Colonic mucosa (tissue), 4 donors: ENCODE measurements around the gene LRRC32. TPM values are rescaled to one million over a fixed set of nuclear protein-coding genes. Genes with fewer than 3 reads are reported as not detected.

ENCODE experiments used
- DNase-seq: peaks from one replicate; pipeline ENCODE4 v3.0.0-alpha.2; 2020
- H3K27ac ChIP-seq: fragments of 200-600 bp; one replicate; pipeline ENCODE4 v1.8.0; 2021
- H3K27me3 ChIP-seq: fragments of 200-600 bp; one replicate; pipeline ENCODE4 v1.8.0; 2021
- H3K36me3 ChIP-seq: fragments of 200-600 bp; one replicate; pipeline ENCODE4 v1.8.0; 2021
- H3K4me1 ChIP-seq: fragments of 200-600 bp; one replicate; pipeline ENCODE4 v1.8.0; 2021; ENCODE audit warnings: mild to moderate bottlenecking
- H3K4me3 ChIP-seq: fragments of 200-600 bp; one replicate; pipeline ENCODE4 v1.8.0; 2021
- H3K9ac ChIP-seq, 2 donors: one replicate each; pipeline ENCODE4 v1.7.0; 2013; ENCODE audit warnings: control low read depth in 2 of 2, low read depth in 2 of 2, low read length in 2 of 2
- H3K9me3 ChIP-seq: fragments of 200-600 bp; one replicate; pipeline ENCODE4 v1.8.0; 2021
- intact Hi-C: fragments of 100-400 bp; cut with DNase I; formaldehyde crosslinking; loops from one replicate; pipeline ENCODE4 v1.14.1; 2022
- total RNA-seq, 2 donors: library from RNA; stranded (reverse); fragmentation: NEBNext Ultra II Directional in 1 of 2; extraction: Animal tissue kit (Norgen Biotek cat#: 25700) in 1 of 2; gene quantifications; one replicate each; pipeline ENCODE4 v1.2.1, GENCODE V29; 2021
- TF ChIP-seq, protein P1 (sequence below): fragments of 200-600 bp; IDR thresholded peaks from one replicate; pipeline ENCODE4 v1.8.0; 2022; ENCODE audit warnings: antibody characterized with exemption, mild to moderate bottlenecking
- donor health status: healthy.
- donor health status: DM: no; HTN: no; CAD: no.
- donor health status: DM: no; HTN: no; CAD: no.

The LRRC32 gene
- total RNA-seq, 2 donors from 2014 or later = 5.9 to 26.8 TPM

DNA sequence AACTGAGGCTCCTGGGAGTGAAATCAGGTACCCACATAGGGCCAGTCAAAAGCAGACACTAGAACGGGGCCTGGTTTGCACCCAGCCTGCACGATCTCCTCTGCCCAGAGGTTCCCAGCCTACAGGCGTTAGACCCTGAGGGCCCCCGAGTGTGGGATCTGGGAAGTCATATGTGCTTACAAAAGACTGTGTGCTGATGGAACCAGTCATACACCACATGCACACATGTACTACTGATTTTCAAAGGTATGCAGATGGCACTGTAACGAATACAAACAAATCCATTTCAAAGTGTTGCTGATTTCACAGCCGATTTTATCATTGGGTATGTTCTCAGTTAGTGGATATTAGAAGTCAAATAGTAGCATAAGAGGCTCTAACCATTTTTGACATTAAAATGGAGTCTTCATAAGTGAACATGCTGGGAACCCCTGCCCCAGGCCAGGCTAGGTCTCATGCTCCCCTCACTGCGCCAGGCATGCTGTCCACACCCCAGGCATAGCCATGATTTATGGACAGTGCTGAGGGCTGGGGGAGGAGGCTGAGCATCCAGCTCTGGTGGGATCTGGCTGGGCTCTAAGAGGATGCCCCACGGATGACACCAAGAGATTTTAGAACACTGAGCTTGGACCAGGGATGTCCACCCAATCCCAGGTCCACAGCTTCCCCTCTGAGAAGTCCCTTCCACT, 38.6 kb upstream of the LRRC32 start:
- Histone ChIP-seq H3K36me3 (no peaks in the 10 kb centered on the region), H3K9me3 (no peaks in the 10 kb centered on the region), H3K27ac (no peak overlapping the region), H3K4me3 (no peak overlapping the region), H3K9ac (no peak overlapping the region), H3K4me1 (no peaks in the 10 kb centered on the region), H3K27me3 (no peaks in the 10 kb centered on the region)
- intact Hi-C loops = no loop called here
- DNase-seq = no peak
- TF ChIP-seq, protein P1, sequence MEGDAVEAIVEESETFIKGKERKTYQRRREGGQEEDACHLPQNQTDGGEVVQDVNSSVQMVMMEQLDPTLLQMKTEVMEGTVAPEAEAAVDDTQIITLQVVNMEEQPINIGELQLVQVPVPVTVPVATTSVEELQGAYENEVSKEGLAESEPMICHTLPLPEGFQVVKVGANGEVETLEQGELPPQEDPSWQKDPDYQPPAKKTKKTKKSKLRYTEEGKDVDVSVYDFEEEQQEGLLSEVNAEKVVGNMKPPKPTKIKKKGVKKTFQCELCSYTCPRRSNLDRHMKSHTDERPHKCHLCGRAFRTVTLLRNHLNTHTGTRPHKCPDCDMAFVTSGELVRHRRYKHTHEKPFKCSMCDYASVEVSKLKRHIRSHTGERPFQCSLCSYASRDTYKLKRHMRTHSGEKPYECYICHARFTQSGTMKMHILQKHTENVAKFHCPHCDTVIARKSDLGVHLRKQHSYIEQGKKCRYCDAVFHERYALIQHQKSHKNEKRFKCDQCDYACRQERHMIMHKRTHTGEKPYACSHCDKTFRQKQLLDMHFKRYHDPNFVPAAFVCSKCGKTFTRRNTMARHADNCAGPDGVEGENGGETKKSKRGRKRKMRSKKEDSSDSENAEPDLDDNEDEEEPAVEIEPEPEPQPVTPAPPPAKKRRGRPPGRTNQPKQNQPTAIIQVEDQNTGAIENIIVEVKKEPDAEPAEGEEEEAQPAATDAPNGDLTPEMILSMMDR = no peak

DNA sequence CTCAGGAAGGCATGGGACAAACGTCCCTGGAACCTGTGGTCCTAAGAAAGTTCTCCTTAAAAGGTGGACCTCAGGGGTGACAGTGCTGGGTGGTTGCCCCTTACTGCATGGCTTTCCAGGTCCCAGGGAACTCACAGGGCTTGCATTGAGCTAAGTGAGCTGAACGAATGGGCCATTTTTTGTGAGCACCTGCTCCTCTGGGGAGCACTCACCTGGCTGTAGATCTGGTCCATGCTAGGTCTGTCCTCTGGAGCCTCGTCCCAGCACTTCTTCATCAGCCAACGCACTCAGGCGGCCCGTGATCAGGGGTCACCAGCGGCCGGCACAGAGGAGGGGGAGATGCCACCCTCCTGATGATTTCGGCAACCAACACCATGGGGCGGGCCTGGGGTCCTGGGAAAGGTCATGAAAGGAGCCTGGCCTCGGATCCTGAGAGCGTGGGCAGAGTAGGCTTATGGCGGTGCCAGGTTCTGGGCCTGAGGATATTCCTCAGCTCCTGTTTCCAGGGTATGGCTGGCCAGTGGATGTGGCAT, 36.8 kb upstream of the LRRC32 start:
- TF ChIP-seq, protein P1 = no peak
- H3K4me3 ChIP-seq = no peak overlapping the region
- H3K9ac ChIP-seq = no peak overlapping the region
- intact Hi-C loops = no loop called here
- no peaks in the 10 kb centered on the region for H3K9me3 ChIP-seq
- H3K4me1 ChIP-seq = no peaks in the 10 kb centered on the region
- no peaks in the 10 kb centered on the region for H3K36me3 ChIP-seq
- no peak for DNase-seq
- no peak overlapping the region for H3K27ac ChIP-seq
- H3K27me3 ChIP-seq = no peaks in the 10 kb centered on the region

DNA sequence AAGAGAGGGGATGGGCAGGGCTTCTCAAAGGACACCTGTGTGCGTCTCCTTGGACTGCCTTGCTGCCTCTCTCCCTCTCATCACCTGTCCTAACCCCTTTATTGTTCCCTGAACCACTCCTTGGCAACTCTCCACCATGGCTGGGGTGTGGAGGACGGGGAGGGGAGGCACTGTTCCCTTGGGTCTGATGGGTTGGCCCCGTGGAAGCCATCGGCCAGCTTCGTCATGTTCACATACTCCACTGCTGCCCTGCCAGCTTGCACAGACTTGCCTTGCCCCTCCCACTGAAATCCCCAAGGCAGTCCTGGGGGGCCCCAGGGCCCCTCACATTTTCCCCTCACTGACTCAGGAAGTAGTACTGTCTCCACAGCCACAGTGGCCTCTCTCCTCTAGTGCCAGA, 36.1 kb upstream of the LRRC32 start:
- intact Hi-C loops = no loop called here
- Histone ChIP-seq H3K36me3 (no peaks in the 10 kb centered on the region), H3K27ac (no peak overlapping the region), H3K4me1 (no peaks in the 10 kb centered on the region), H3K9ac (no peak overlapping the region), H3K9me3 (no peaks in the 10 kb centered on the region), H3K27me3 (no peaks in the 10 kb centered on the region), H3K4me3 (no peak overlapping the region)
- TF ChIP-seq, protein P1 = no peak
- DNase-seq = no peak

DNA sequence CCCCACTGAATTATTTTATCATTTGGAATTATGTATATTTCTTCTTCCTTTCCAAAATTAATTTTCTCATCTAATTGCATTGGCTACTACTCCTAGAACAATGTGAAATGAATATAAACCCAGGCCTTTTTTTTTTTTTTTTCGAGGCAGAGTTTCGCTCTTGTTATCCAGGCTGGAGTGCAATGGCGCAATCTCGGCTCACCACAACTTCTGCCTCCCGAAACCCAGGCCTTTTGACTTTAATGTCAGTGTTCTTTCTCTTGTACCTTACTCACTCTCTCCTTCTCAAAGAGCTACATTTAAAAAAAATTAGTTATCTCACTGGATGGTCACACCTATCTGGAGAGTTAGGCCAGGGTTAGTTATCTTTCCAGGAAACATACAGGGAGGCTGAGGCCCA, 35.3 kb upstream of the LRRC32 start:
- DNase-seq = no peak
- TF ChIP-seq, protein P1 = no peak
- Histone ChIP-seq H3K9me3 (no peaks in the 10 kb centered on the region), H3K9ac (no peak overlapping the region), H3K27ac (no peak overlapping the region), H3K4me3 (no peak overlapping the region), H3K4me1 (no peaks in the 10 kb centered on the region), H3K27me3 (no peaks in the 10 kb centered on the region), H3K36me3 (no peaks in the 10 kb centered on the region)
- intact Hi-C loops = no loop called here

DNA sequence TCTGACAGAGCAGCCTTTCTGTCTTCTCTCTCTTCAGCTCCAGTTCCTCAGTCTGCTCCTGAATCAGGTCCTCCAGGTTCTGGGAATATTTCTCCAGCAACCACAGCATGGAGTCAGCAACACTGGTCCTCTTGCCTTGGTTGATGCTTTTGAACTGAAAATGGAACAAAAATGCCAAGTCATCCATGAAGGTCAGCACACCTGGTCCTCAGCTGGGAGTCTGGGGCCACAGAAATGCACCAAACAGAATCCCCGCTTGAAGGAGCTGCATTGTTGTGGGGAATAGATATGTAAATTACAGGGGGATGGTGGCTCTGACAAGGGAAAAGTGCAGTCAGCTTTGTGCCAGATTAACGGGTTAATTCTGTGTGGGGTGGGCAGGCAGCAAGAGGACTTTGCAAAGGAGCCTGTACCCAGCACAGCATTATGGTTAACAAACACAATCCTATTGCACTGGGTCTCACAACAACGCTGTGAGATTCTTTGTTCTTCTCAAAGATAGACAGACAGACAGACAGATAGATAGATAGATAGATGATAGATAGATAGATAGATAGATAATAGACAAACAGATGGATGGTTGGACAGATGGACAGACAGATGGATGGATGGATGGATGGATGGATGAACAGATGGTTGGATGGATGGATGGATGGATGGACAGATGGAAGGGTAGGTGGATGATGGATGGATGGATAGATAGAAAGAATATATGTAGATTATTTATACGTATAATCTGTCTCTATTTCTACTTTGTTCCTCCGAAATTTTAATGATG, 33.8 kb upstream of the LRRC32 start:
- DNase-seq = no peak
- Histone ChIP-seq H3K27ac (no peak overlapping the region), H3K36me3 (no peaks in the 10 kb centered on the region), H3K9ac (no peak overlapping the region), H3K4me3 (no peak overlapping the region), H3K4me1 (no peaks in the 10 kb centered on the region), H3K9me3 (no peaks in the 10 kb centered on the region), H3K27me3 (no peaks in the 10 kb centered on the region)
- intact Hi-C loops = no loop called here
- TF ChIP-seq, protein P1 = no peak
